K562 (cell line): ENCODE results near the gene GAA. TPM values are rescaled to one million over a fixed set of nuclear protein-coding genes. Genes with fewer than 3 reads are reported as not detected.

ENCODE experiments used
- AFF4 ChIP-seq: sonication (generic); formaldehyde crosslinking; IDR thresholded peaks from 2 replicates; pipeline ENCODE4 v1.8.0; 2023; ENCODE audit warnings: mild to moderate bottlenecking, missing genetic modification reagents
- GTF2E2 ChIP-seq: fragments of 200-800 bp; sonication (Bioruptor generic); IDR thresholded peaks from 2 replicates; pipeline ENCODE4 v1.6.1; 2016; ENCODE audit warnings: missing genetic modification characterization, missing compliant biosample characterization
- HMGXB4 ChIP-seq: sonication (generic); formaldehyde crosslinking; IDR thresholded peaks from 2 replicates; pipeline ENCODE4 v1.8.1; 2023; ENCODE audit warnings: mild to moderate bottlenecking, missing genetic modification reagents
- NFIC ChIP-seq: fragments of 450-650 bp; IDR thresholded peaks from 2 replicates; pipeline ENCODE4 v1.6.1; 2017; ENCODE audit warnings: mild to moderate bottlenecking, inconsistent platforms
- TBL1XR1 ChIP-seq, 2 experiments: IDR thresholded peaks; 2 replicates each; pipeline ENCODE4 v1.6.1; 2012; ENCODE audit warnings: improper control_type of control experiment in 2 of 2, low read length in 2 of 2, mild to moderate bottlenecking in 1 of 2
- ZNF23 ChIP-seq: fragments of 250-450 bp; sonication (Bioruptor Pico); IDR thresholded peaks from 2 replicates; pipeline ENCODE4 v1.4.0; 2020; ENCODE audit warnings: mild to moderate bottlenecking
- ZNF395 ChIP-seq: fragments of 200-800 bp; sonication (Bioruptor generic); IDR thresholded peaks from 2 replicates; pipeline ENCODE4 v1.6.1; 2017; ENCODE audit warnings: missing genetic modification characterization, missing compliant biosample characterization
- ZNF592 ChIP-seq: fragments of 450-650 bp; IDR thresholded peaks from 2 replicates; pipeline ENCODE4 v1.6.1; 2017; ENCODE audit warnings: antibody characterized with exemption, mild to moderate bottlenecking
- polyA plus RNA-seq, 8 experiments: library from polyadenylated mRNA; depleted of rRNA in 4 of 8; stranded (reverse) in 5 of 8; unstranded in 3 of 8; fragments of >200 nt; fragmentation: Nextera tagmentation in 2 of 8; fragmentation: Illumina TruSeq in 1 of 8; extraction: Ambion mirVana in 2 of 8; extraction: Trizol in 1 of 8; gene quantifications; 2 replicates each; pipeline versions ENCODE4 v1.2.1 to v1.2.3, GENCODE V29; 2011 to 2014; ENCODE audit warnings: inconsistent platforms in 1 of 8, missing spikeins in 1 of 8
- total RNA-seq, 7 experiments: library from RNA; depleted of rRNA in 6 of 7; stranded (reverse); fragments of >200 nt in 6 of 7; fragmentation: Illumina TruSeq in 2 of 7; extraction: Trizol in 2 of 7; gene quantifications; 2 replicates each; pipeline versions ENCODE4 v1.2.1 to v1.2.3, GENCODE V29; 2011 to 2021; ENCODE audit warnings: low replicate concordance in 1 of 7
- TF ChIP-seq, protein P1 (sequence below): sonication (generic); formaldehyde crosslinking; IDR thresholded peaks from 2 replicates; pipeline ENCODE4 v1.8.1; 2023; ENCODE audit warnings: mild to moderate bottlenecking, missing genetic modification reagents

Gene GAA
- total and polyA plus RNA-seq, 9 of the 15 experiments (the other 6 are each of a cell fraction or from before 2014, with no cell fraction given): 0.15 to 6.4 (median 1.7) TPM

DNA sequence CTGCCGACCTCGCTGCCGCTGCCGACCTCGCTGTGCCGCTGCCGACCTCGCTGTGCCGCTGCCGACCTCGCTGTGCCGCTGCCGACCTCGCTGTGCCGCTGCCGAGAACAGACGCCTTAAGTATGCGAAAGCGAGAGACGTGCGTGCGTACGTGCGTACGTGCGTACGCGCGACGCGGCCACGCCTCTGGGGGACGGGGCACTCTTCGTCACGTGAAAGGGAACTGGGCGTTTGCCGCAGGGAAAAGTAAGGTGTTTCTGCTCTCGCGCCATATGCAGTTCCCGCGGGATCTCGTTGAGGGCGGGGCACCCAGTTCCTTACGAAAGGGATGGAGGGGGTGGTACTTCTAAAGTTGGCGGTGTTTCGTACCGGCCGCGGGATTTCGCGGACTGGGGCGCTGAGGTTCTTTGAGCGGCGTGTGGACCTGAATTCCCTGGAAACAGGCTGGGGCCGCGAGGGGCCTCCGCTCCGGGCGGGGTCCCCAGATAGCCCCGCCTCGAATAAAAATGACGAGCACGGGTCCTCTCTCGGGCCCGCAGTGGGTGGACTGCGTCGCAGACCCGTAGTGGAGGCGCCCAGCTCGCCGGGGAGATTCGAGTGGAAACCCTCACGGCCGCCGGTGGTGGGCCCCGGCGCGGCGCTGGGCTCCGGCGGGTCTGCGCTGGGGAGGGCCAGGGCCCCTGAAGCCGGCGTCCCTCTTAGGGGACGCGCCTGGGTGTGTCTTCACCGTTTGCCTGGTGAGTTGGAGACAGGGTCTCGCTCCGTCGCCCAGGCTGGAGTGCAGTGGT, 45.8 kb downstream of the GAA start, which contains the start of gene EIF4A3 (continued):
- TF ChIP-seq ZNF592: no peak
- TF ChIP-seq ZNF395: 0 out of 2 replicates have a peak, but pooled peaks have one; percentile 3
- TF ChIP-seq AFF4: 0 out of 2 replicates have a peak, but pooled peaks have one; percentile 23
- TF ChIP-seq TBL1XR1 (IDR thresholded peaks at IDR 0.05; ENCODE audit: low read length in 2 of 2): no peak
- 0 out of 2 replicates have a peak, but pooled peaks have one; percentile 19 for TF ChIP-seq HMGXB4
- no peak for TF ChIP-seq ZNF23 (CRISPR knock-in tag)
- TF ChIP-seq GTF2E2 (tag): peak; percentile 85; the same call in 1 of the 2 replicates
- TF ChIP-seq, protein P1, sequence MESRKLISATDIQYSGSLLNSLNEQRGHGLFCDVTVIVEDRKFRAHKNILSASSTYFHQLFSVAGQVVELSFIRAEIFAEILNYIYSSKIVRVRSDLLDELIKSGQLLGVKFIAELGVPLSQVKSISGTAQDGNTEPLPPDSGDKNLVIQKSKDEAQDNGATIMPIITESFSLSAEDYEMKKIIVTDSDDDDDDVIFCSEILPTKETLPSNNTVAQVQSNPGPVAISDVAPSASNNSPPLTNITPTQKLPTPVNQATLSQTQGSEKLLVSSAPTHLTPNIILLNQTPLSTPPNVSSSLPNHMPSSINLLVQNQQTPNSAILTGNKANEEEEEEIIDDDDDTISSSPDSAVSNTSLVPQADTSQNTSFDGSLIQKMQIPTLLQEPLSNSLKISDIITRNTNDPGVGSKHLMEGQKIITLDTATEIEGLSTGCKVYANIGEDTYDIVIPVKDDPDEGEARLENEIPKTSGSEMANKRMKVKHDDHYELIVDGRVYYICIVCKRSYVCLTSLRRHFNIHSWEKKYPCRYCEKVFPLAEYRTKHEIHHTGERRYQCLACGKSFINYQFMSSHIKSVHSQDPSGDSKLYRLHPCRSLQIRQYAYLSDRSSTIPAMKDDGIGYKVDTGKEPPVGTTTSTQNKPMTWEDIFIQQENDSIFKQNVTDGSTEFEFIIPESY: no peak
- TF ChIP-seq NFIC: no peak
